K562 (cell line): ENCODE results near the gene RXRA. TPM values are rescaled to one million over a fixed set of nuclear protein-coding genes. Genes with fewer than 3 reads are reported as not detected.

Source experiments
- ATAC-seq: fragments of 200-7000 bp; cut with Tn5 transposase; 3 replicates; pipeline ENCODE4 v1.9.1; 2020; ENCODE audit warnings: moderate library complexity
- BruUV-seq: library from RNA; stranded (reverse); fragments of 400-500 nt; replicated peaks from 2 replicates; lab custom pipeline; 2021; lab: Mats Ljungman, UMichigan
- CTCF ChIA-PET: fragments of 300-600 bp; formaldehyde crosslinking; extraction: SDS; loops from one replicate; lab custom pipeline; 2021; ENCODE audit warnings: low intra/inter-chr PET ratio; lab: Yijun Ruan, JAX
- POLR2A ChIA-PET: fragments of 300-600, 350-650 bp; sonication (Branson Sonifier 250); formaldehyde crosslinking; extraction: SDS; loops from one replicate; lab custom pipeline; 2021; ENCODE audit warnings: antibody characterized with exemption, inconsistent platforms; lab: Yijun Ruan, JAX
- DNase-seq, 4 experiments: peaks; one replicate each; pipeline versions ENCODE4 v3.0.0 to v3.0.0-alpha.2; 2011 to 2018; ENCODE audit warnings: low spot score in 3 of 4, mixed read lengths in 3 of 4; ENCODE audit errors: extremely low read depth in 1 of 4
- FAIRE-seq: peaks from 2 replicates; lab custom pipeline; 2011; peaks lifted over from hg19 to GRCh38; lab: Jason Lieb, UNC
- H2AFZ ChIP-seq: 2 replicates; pipeline ENCODE4 v1.6.0; 2011; ENCODE audit warnings: low read depth, low read length, control low read depth, inconsistent platforms
- H3K27ac ChIP-seq: fragments of 200-600 bp; 3 replicates; pipeline ENCODE4 v1.8.0; 2011; ENCODE audit warnings: low read depth, mild to moderate bottlenecking, control low read depth, inconsistent platforms, low read length, moderate library complexity, mixed read lengths; ENCODE audit errors: extremely low read depth
- H3K27me3 ChIP-seq, 2 experiments: fragments of 300-600 bp in 1 of 2; 2 replicates in 1 of 2; 3 replicates in 1 of 2; pipeline versions ENCODE4 v1.6.0 to v1.8.0; 2011; ENCODE audit warnings: inconsistent platforms in 2 of 2, low read length in 2 of 2, mild to moderate bottlenecking in 1 of 2, mixed read lengths in 1 of 2, moderate library complexity in 1 of 2; ENCODE audit not compliant: control insufficient read depth in 2 of 2, insufficient read depth in 2 of 2
- H3K36me3 ChIP-seq: fragments of 300-600 bp; 3 replicates; pipeline ENCODE4 v1.8.0; 2011; ENCODE audit warnings: mild to moderate bottlenecking, low read length, inconsistent platforms; ENCODE audit not compliant: control insufficient read depth, insufficient read depth
- H3K4me1 ChIP-seq, 2 experiments: fragments of 200-600 bp in 1 of 2; replicated peaks in 1 of 2; 2 replicates in 1 of 2; 3 replicates in 1 of 2; pipeline versions ENCODE4 v1.5.1 to v1.8.0; 2011; ENCODE audit warnings: inconsistent platforms in 2 of 2, low read length in 2 of 2, mild to moderate bottlenecking in 1 of 2, mixed read lengths in 1 of 2, moderate library complexity in 1 of 2; ENCODE audit not compliant: control insufficient read depth in 2 of 2, insufficient read depth in 2 of 2
- H3K4me2 ChIP-seq: 2 replicates; pipeline ENCODE4 v1.6.1; 2011; ENCODE audit warnings: low read length, control low read depth, inconsistent platforms, mixed read lengths; ENCODE audit not compliant: insufficient read depth
- H3K4me3 ChIP-seq: fragments of 200-600 bp; sonication (generic), shearing (Covaris generic); 2 replicates; pipeline ENCODE4 v1.5.1; 2016; ENCODE audit warnings: control low read depth, inconsistent platforms
- H3K79me2 ChIP-seq: fragments of 200-600 bp; 3 replicates; pipeline ENCODE4 v1.8.0; 2011; ENCODE audit warnings: low read length, inconsistent platforms; ENCODE audit not compliant: control insufficient read depth, insufficient read depth
- H3K9ac ChIP-seq, 2 experiments: 2 replicates each; pipeline versions ENCODE4 v1.6.0 to v1.6.1; 2011; ENCODE audit warnings: low read depth in 2 of 2, low read length in 2 of 2, control low read depth in 1 of 2, inconsistent platforms in 1 of 2, mild to moderate bottlenecking in 1 of 2, mixed read lengths in 1 of 2; ENCODE audit not compliant: insufficient read depth in 1 of 2
- H3K9me1 ChIP-seq: one replicate; pipeline ENCODE4 v1.6.0; 2011; ENCODE audit warnings: inconsistent platforms, mild to moderate bottlenecking, low read length, moderate library complexity; ENCODE audit not compliant: control insufficient read depth, insufficient read depth
- H3K9me3 ChIP-seq: replicated peaks from 2 replicates; pipeline ENCODE4 v1.5.1; 2011; ENCODE audit warnings: low read depth, low read length, inconsistent platforms; ENCODE audit not compliant: control insufficient read depth, insufficient read depth
- H4K20me1 ChIP-seq: replicated peaks from 2 replicates; pipeline ENCODE4 v1.6.1; 2011; ENCODE audit warnings: low read length, inconsistent platforms, mixed read lengths; ENCODE audit not compliant: control insufficient read depth, insufficient read depth
- CBX1 ChIP-seq: sonication (generic); IDR thresholded peaks from 2 replicates; pipeline ENCODE4 v1.6.1; 2016; ENCODE audit warnings: antibody characterized with exemption, low read depth, mild to moderate bottlenecking
- ELK1 ChIP-seq: sonication (generic); formaldehyde crosslinking; IDR thresholded peaks from 2 replicates; pipeline ENCODE4 v1.8.1; 2022; ENCODE audit warnings: missing genetic modification reagents
- USF1 ChIP-seq: sonication (generic); formaldehyde crosslinking; IDR thresholded peaks from 2 replicates; pipeline ENCODE4 v1.9.0; 2022; ENCODE audit warnings: mild to moderate bottlenecking, missing genetic modification reagents
- WGBS: fragments of 100-300 bp; shearing (Covaris generic); methylation state at CpG from one replicate; pipeline ENCODE4 v1.1.6; 2016; ENCODE audit warnings: low coverage, mixed read lengths; ENCODE audit not compliant: insufficient coverage; ENCODE audit errors: missing lambda C conversion rate; 5-methylcytosine and 5-hydroxymethylcytosine counted together
- in situ Hi-C: fragments of 300-500 bp; cut with MboI; formaldehyde crosslinking; loops from 4 replicates; pipeline ENCODE4 v1.15.0; 2018; ENCODE audit warnings: inconsistent platforms, mixed read lengths
- intact Hi-C: fragments of 100-400 bp; cut with micrococcal nuclease; formaldehyde crosslinking; loops from 2 replicates; pipeline ENCODE4 v1.14.2; 2022
- polyA plus RNA-seq, 8 experiments: library from polyadenylated mRNA; depleted of rRNA in 4 of 8; stranded (reverse) in 5 of 8; unstranded in 3 of 8; fragments of >200 nt; fragmentation: Nextera tagmentation in 2 of 8; fragmentation: Illumina TruSeq in 1 of 8; extraction: Ambion mirVana in 2 of 8; extraction: Trizol in 1 of 8; gene quantifications; 2 replicates each; pipeline versions ENCODE4 v1.2.1 to v1.2.3, GENCODE V29; 2011 to 2014; ENCODE audit warnings: inconsistent platforms in 1 of 8, missing spikeins in 1 of 8
- total RNA-seq, 7 experiments: library from RNA; depleted of rRNA in 6 of 7; stranded (reverse); fragments of >200 nt in 6 of 7; fragmentation: Illumina TruSeq in 2 of 7; extraction: Trizol in 2 of 7; gene quantifications; 2 replicates each; pipeline versions ENCODE4 v1.2.1 to v1.2.3, GENCODE V29; 2011 to 2021; ENCODE audit warnings: low replicate concordance in 1 of 7

RXRA gene
- total and polyA plus RNA-seq, 9 of the 15 experiments (the other 6 are each of a cell fraction or from before 2014, with no cell fraction given) = 0.35 to 23.6 (median 4.6) TPM

GRCh38 chr9:134413112-134413715 lies 87.0 kb downstream of the RXRA start:
- Histone ChIP-seq H3K36me3 (no peaks in the 10 kb centered on the region), H3K27me3 (no peaks in the 10 kb centered on the region), H3K4me1 (peaks cover 7 to 67% of the 10 kb centered on the region in 2 experiments), H3K9ac (no peak overlapping the region; a peak in 1 of 4 replicates), H4K20me1 (peaks cover 32% of the 10 kb centered on the region), H3K9me1 (peaks cover 10% of the 10 kb centered on the region), H3K9me3 (no peaks in the 10 kb centered on the region), H2AFZ (no peak overlapping the region), H3K4me2 (no peak overlapping the region), H3K4me3 (no peak overlapping the region), H3K27ac (no peak overlapping the region), H3K79me2 (no peaks in the 10 kb centered on the region)
- WGBS = 72% methylated on average over 12 of the region's 13 CpGs
- in situ Hi-C loops = no loop called here
- BruUV-seq = no TSS peak
- intact Hi-C loops = no loop called here
- no peak for ATAC-seq
- DNase-seq = no peak
- ChIA-PET CTCF (no interaction called here), POLR2A (no interaction called here)
- TF ChIP-seq ELK1 (CRISPR knock-in tag) = no peak
- no peak for TF ChIP-seq CBX1
- TF ChIP-seq USF1 (CRISPR knock-in tag) = peak; percentile 32; the same call in 1 of the 2 replicates
- FAIRE-seq = no peak
